Measurements from ENCODE around the gene RNF212.

The RNF212 gene

GRCh38 chr4:1099270-1099669 is 14.1 kb downstream of the RNF212 start:
- no peak for DNase-seq (ENCODE audit: extremely low read depth, low read depth)
- H3K4me3 ChIP-seq (replicated peaks; ENCODE audit: low read depth, low read length): no peak overlapping the region
- TF ChIP-seq, protein P1, sequence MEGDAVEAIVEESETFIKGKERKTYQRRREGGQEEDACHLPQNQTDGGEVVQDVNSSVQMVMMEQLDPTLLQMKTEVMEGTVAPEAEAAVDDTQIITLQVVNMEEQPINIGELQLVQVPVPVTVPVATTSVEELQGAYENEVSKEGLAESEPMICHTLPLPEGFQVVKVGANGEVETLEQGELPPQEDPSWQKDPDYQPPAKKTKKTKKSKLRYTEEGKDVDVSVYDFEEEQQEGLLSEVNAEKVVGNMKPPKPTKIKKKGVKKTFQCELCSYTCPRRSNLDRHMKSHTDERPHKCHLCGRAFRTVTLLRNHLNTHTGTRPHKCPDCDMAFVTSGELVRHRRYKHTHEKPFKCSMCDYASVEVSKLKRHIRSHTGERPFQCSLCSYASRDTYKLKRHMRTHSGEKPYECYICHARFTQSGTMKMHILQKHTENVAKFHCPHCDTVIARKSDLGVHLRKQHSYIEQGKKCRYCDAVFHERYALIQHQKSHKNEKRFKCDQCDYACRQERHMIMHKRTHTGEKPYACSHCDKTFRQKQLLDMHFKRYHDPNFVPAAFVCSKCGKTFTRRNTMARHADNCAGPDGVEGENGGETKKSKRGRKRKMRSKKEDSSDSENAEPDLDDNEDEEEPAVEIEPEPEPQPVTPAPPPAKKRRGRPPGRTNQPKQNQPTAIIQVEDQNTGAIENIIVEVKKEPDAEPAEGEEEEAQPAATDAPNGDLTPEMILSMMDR (IDR thresholded peaks at IDR 0.05; ENCODE audit: low read depth, low read length, missing control alignments): no peak

DNA sequence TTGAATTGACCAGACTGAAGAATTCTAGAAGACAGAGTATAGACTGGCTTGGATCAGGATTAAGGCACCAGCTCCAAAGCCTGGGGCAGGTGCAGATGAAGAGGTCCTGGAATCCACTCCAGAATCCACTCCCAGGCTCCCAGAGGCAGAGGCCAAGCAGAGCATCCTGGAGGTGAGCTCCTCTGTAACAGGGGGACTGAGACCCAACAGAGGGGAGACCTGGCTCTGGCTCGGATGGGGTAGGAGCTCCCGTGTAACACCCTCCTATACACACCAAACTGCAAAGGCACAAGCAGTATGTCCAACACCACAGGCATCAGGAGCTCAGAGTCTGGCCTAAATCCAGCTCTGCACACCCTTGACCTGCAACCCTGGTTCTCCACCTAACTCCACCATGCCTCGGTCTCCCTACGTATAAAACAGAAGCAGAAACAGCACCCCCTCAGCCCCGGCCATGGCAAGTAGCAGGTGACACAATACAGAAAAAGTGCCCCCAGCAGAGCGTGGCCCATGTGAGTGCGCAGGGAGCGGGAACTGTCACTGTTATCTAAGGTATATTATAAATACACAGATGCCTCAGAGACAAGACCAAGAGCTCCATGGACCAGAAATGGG is 14.9 kb downstream of the RNF212 start:
- DNase-seq (ENCODE audit: extremely low read depth, low read depth): no peak
- TF ChIP-seq, protein P1 (IDR thresholded peaks at IDR 0.05; ENCODE audit: low read depth, low read length, missing control alignments): no peak
- H3K4me3 ChIP-seq (replicated peaks; ENCODE audit: low read depth, low read length): no peak overlapping the region

- DNase-seq (ENCODE audit: extremely low read depth, low read depth): no peak
- no peak overlapping the region for H3K4me3 ChIP-seq (replicated peaks; ENCODE audit: low read depth, low read length)
- TF ChIP-seq, protein P1 (IDR thresholded peaks at IDR 0.05; ENCODE audit: low read depth, low read length, missing control alignments): no peak
These were observed 15.8 kb downstream of the RNF212 start for GRCh38 chr4:1097553-1097952.

DNA sequence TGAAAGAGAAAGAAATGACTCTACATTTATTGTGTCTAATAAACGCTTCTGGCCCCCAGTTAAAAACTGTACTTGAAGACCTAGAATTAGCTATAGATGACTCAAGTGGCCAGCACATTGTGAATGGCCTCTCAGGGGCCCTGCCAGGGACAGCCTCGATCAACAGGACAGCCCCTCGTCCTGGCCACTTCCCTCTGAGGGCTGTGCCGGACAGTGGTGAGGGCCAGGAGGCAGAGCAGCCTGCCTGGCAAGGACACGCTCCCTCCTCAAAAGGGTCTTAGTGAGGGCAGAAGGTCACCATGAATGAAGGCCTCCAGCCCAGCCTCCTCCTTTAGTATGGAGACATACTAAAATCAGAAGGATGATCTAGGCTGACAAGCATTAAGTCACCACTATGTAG is 16.5 kb downstream of the RNF212 start:
- TF ChIP-seq, protein P1 (IDR thresholded peaks at IDR 0.05; ENCODE audit: low read depth, low read length, missing control alignments): no peak
- no peak for DNase-seq (ENCODE audit: extremely low read depth, low read depth)

GRCh38 chr4:1094336-1094690 is 19.1 kb downstream of the RNF212 start:
- no peak overlapping the region for H3K4me3 ChIP-seq (replicated peaks; ENCODE audit: low read depth, low read length)
- TF ChIP-seq, protein P1 (IDR thresholded peaks at IDR 0.05; ENCODE audit: low read depth, low read length, missing control alignments): no peak
- no peak for DNase-seq (ENCODE audit: extremely low read depth, low read depth)

More for the DNA sequence above, 16.5 kb downstream of the RNF212 start:
- no peak overlapping the region for H3K4me3 ChIP-seq (replicated peaks; ENCODE audit: low read depth, low read length)

DNA sequence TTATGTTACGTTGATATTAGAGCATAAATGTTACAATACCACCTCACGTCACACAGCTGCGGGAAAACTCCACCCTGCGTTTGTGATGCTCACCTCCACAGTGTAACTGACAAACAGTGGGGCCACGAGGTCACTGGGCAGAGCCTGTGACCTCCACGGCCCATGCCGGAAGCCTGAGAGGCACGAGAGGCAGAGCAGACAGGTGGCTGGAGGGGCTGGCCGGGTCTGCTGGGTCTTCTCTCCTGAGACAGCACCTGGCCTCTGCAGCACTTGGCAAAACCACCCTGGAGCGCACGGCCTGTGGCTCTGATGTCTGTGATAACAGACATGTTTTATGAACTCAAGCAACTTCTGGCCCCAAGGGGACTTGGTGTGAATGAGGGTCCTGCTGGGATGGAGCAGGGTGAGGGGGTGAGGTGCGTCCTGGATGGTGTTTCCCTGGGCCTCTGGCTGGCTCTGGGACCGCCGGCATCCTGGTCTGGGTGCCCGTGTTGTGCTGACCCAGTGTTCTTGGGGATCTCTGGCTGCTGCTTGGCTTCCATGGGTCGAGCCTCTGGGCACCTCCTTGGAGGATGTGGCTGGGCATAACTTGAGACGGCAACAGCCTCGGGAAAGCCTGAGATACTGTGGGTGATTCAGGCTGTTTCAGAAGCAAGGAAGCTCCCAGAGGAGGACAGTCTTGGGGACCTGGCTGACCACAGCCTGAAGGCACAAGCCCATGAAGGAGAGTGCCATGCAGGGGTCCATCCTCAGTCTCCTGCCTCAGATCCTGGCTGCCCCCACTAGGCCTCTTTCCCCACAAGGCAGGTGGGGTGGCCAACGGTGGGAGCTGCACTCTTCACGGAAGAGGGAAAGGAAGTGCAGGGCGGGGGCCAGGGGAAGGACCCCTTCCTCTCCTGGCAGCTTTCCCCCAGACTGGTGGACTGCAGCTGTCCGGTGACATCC is 19.7 kb downstream of the RNF212 start:
- TF ChIP-seq, protein P1 (IDR thresholded peaks at IDR 0.05; ENCODE audit: low read depth, low read length, missing control alignments): no peak
- H3K4me3 ChIP-seq (replicated peaks; ENCODE audit: low read depth, low read length): no peak overlapping the region
- DNase-seq (ENCODE audit: extremely low read depth, low read depth): no peak

Data from HFF-Myc (cell line).